Myocyte (in vitro differentiated cells): ENCODE data around the gene PPP1R13B. TPM values are rescaled to one million over a fixed set of nuclear protein-coding genes. Genes with fewer than 3 reads are reported as not detected.

Experiments
- DNase-seq: peaks from one replicate; pipeline ENCODE4 v3.0.0-alpha.2; 2012; ENCODE audit warnings: low read depth
- total RNA-seq: library from RNA; depleted of rRNA; stranded (reverse); fragments of >200 nt; gene quantifications from 2 replicates; pipeline ENCODE4 v1.2.3, GENCODE V29; 2014

Gene PPP1R13B
- total RNA-seq, 1 donor from 2014 or later, result 1.2 TPM

- DNase-seq, result peak; percentile 24
These were observed 131.1 kb downstream of the PPP1R13B start for GRCh38 chr14:103716091-103716801.

GRCh38 chr14:103715052-103716000 is 132.0 kb downstream of the PPP1R13B start, which contains the start of the genes XRCC3 and ZFYVE21:
Gene XRCC3, minus strand, starts transcription at chr14:103715451. Its CDS starts 4,364 bp downstream, at chr14:103711087.
Gene ZFYVE21, plus strand, starts transcription at chr14:103715810. Its CDS starts 32 bp downstream, at chr14:103715842.
- peak; percentile 99 for DNase-seq

- no peak for DNase-seq
These were observed 133.2 kb downstream of the PPP1R13B start for GRCh38 chr14:103714063-103714724.

GRCh38 chr14:103713304-103714062 is 133.9 kb downstream of the PPP1R13B start:
- DNase-seq, result no peak

- DNase-seq, result no peak
These were observed 134.6 kb downstream of the PPP1R13B start for GRCh38 chr14:103712633-103713247.

- DNase-seq, result no peak
These were observed 135.6 kb downstream of the PPP1R13B start for GRCh38 chr14:103711516-103712431.

- no peak for DNase-seq
These were observed 136.5 kb downstream of the PPP1R13B start for GRCh38 chr14:103710771-103711377.

GRCh38 chr14:103709814-103710213 is 137.6 kb downstream of the PPP1R13B start:
- DNase-seq, result no peak

GRCh38 chr14:103708750-103709187 is 138.6 kb downstream of the PPP1R13B start:
- no peak for DNase-seq

- DNase-seq, result no peak
These were observed 139.8 kb downstream of the PPP1R13B start for GRCh38 chr14:103707329-103708263.

GRCh38 chr14:103706551-103707328 is 140.6 kb downstream of the PPP1R13B start:
- DNase-seq, result no peak

- no peak for DNase-seq
These were observed 141.7 kb downstream of the PPP1R13B start for GRCh38 chr14:103705504-103706284.

- no peak for DNase-seq
These were observed 142.3 kb downstream of the PPP1R13B start for GRCh38 chr14:103705118-103705503.

GRCh38 chr14:103704708-103705107 is 142.7 kb downstream of the PPP1R13B start:
- no peak for DNase-seq

GRCh38 chr14:103703433-103704385 is 143.7 kb downstream of the PPP1R13B start:
- no peak for DNase-seq
